GM21528 (cell line): ENCODE measurements around the gene GHDC.
A peak's percentile ranks its signal among the peaks of the same experiment; 100 is the strongest.

Experiments used
- ATAC-seq: cut with Tn5 transposase; IDR thresholded peaks from one replicate; pipeline ENCODE4 v1.9.1; 2021; ENCODE audit warnings: mild to moderate bottlenecking, moderate library complexity; ENCODE audit not compliant: unreplicated experiment, low FRiP score

The GHDC gene

GRCh38 chr17:42184713-42185620, 9.3 kb downstream of the GHDC start, which contains the start of gene HCRT:
Gene HCRT, minus strand, starts transcription at chr17:42185452. Its CDS starts 87 bp downstream, at chr17:42185365.
- ATAC-seq, result no peak

- peak; percentile 49 for ATAC-seq
Measured at GRCh38 chr17:42183741-42184711, 10.3 kb downstream of the GHDC start.

- ATAC-seq, result no peak
Measured at GRCh38 chr17:42182927-42183734, 11.2 kb downstream of the GHDC start.

- ATAC-seq, result no peak
Measured at GRCh38 chr17:42181851-42182207, 12.5 kb downstream of the GHDC start.

GRCh38 chr17:42180922-42181850, 13.1 kb downstream of the GHDC start, which contains the start of gene KCNH4:
Gene KCNH4, minus strand, starts transcription at chr17:42181142. Its CDS starts 197 bp downstream, at chr17:42180945.
- ATAC-seq, result peak; percentile 52

DNA sequence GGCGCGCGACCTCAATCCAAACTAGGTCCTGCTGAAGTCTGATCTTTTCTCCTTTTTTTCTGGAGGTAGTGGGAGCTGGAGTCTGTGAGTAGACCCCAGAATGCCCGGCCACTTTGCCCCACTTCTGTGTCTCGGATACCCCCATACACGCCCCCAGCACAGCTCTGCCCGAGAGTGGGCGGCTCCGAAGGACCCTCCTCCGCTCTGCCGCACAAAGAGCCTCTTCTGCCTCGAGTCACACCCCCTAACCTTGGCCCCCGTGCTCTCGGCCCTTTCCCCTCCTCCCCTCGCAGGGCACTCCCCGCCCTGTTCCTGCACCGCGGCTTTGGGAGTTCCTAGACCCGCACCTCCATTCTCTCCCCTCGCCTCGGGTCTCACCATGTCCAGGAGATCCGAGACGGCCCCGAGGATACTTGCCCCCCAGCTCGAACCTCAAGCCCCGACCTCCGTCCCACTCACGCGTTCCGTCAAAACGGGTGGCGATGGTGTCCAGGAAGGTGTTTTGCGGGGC, 13.8 kb downstream of the GHDC start:
- ATAC-seq, result no peak

DNA sequence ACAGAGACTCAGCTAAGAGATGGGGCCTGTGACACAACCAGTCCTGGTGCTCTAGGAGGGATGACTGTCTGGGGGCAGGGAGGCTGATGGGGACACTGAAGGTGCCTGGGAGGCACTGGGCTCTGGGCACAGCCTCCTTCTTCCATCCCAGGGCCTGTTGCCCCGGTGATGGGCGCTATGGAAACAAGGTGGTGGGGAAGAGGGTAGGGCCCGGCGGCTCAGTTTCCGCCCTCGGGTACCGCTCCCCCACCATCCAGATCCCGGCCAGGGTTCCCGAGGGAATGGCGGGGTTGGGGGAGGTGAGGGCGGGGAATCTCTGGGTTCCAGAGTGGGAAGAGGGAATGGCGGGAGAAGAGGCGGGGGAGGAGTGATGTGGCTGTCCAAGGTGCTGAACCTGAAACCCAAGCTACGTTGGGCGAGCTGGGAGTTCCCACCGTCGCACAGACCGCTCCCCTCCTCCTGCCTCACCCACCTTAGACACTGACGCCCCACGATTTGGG, 14.3 kb downstream of the GHDC start:
- no peak for ATAC-seq

GRCh38 chr17:42179335-42179734, 15.0 kb downstream of the GHDC start:
- no peak for ATAC-seq

DNA sequence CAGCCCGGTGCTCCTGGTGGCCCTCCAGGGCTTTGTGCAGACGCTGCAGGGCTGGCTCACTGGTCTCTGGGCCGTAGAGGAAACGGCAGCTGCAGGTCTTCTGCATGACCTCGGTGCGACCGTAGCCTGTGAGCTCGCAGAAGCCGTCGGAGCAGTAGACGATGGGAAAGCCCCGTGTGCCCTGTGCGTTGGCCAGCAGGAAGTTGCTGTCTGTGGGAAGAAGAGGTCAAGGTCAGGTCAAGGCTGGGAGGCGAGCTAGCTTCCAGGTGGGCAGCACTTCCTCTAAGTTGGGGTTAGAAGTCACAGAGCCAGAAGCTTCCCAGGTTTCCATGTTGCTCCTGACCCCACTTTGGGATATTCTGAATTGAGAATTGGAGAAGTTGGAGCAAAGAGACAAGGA, 15.5 kb downstream of the GHDC start:
- no peak for ATAC-seq

DNA sequence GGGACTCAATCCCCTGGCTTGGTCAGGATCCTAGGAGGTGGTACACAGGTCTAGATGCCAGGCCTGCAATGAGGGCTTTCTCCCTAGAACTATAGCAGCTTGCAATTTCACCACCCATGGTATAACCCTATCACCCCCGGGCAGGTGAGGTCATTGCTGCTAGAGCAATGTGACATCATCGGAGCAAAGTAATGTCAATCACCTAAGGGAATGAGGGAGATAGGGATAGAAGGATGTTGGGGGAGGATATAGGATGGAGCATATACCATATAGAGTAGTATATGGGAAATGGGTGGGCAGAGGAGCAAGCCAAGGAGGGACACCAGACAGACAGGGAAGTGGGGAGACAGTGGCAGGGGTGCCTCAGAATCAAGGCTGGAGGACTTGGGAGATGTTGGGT, 16.6 kb downstream of the GHDC start:
- ATAC-seq, result no peak

DNA sequence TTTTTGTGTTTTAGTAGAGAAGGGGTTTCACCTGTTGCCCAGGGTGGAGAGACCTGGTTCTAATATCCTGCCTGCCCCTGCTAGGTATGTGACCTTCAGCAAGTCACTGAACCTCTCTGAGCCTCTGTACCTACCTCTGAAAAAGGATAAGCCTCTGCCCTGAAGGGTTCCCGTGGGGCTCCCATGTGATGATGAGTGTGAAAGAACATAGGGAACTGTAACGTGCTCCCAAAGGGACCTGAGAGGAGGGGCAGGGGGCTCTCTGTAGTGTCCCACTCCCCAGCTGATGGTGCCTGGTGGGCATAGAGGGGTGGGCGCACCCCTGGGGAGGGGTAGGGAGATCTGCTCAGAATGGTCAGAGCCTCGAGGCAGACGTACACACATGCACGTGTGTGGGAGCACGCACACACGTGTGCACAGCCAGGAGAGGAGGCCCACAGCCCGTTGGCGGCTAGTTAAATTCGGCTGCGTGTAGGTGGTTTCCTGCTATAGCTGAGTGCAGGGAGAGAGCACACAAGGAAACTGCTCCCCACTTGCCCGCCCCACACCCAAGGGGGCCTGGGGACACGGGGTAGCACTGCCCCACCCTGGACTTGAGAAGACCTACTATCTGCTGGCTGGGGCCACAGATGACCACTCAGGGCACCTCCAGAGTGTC, 20.0 kb downstream of the GHDC start:
- ATAC-seq, result no peak

DNA sequence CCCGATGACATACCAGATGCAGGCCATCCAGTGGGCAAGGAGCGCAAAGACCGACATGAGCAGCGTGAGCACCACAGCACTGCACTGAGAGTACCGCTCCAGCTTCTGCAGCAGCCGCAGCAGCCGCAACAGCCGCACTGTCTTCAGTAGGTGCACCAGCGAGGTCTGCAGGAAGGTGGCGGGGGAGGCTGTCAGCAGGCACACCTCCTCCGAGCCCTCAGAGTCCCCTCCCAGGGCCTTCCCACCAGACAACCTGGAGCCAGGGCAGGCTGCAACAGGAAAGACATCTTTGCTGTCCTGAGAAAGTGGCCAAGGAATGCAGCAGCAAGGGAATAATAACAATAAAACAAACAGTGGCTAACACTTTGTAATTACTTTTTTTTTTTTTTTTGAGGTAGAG, 22.5 kb downstream of the GHDC start:
- ATAC-seq, result no peak

DNA sequence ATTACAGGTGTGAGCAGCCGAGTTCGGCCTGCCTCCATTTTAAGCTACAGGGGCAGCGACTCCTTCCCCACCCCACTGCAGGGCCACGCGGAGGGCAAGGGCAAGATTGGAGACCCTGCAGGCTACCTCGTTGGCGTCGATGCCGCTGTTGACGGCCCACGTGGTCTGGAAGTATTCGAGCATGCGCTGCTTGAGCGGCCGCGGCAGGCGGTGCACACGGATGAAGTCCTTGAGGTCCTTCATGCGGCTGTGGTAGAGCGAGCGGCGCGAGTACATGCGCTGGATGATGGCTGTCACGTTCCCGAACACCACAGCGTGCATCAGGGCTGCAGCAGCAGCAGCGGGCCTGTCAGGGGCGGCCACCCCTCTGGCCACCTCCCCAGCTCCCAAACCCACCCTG, 24.9 kb downstream of the GHDC start:
- ATAC-seq, result no peak

DNA sequence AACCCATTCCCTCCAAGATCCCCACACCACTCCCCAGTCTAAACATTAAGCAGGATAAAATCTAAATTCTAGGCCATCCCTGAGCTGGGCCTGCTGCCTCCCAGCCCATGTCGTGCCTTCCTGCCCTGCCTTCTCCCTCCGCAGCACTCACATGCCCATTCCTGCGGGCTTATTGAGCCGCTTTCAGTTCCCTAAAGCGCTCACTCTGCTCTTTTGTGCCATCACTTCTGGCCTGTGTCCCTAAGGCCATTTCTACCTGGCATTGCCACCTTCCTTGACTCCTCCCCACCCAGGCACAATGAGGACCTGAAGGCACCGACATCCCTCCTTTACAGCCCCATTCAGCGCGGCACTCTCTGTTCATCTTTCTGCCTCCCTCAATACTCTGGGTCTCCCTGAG, 26.5 kb downstream of the GHDC start:
- ATAC-seq, result no peak

DNA sequence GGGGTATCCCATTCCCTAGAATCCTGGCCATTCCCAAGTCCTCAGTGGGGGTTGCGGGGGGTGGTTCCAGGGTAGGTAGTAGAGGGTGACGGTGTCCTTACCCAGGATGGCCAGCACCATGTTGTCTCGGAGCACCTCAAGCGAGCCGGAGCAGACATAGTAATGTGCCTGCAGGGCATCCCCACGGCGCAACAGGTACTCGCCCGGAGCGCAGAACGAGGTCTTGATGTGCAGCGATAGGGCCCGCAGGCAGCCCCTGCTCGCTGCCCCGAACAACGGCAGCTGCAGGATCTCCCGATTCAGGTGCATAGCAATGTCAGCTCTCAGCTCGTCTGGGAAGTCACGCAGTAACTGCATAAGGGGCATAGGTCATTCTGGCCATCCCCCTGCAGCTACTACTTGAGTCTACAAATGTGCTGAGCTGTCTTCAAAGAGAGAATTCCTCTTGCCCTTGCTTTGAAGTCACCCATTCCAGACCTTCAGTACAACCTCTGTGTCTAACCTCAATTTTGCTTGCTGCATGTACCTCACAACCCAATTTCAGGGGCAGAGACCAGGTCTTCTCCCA, 28.0 kb downstream of the GHDC start:
- no peak for ATAC-seq

- ATAC-seq, result no peak
Measured at GRCh38 chr17:42165751-42166150, 28.5 kb downstream of the GHDC start.

DNA sequence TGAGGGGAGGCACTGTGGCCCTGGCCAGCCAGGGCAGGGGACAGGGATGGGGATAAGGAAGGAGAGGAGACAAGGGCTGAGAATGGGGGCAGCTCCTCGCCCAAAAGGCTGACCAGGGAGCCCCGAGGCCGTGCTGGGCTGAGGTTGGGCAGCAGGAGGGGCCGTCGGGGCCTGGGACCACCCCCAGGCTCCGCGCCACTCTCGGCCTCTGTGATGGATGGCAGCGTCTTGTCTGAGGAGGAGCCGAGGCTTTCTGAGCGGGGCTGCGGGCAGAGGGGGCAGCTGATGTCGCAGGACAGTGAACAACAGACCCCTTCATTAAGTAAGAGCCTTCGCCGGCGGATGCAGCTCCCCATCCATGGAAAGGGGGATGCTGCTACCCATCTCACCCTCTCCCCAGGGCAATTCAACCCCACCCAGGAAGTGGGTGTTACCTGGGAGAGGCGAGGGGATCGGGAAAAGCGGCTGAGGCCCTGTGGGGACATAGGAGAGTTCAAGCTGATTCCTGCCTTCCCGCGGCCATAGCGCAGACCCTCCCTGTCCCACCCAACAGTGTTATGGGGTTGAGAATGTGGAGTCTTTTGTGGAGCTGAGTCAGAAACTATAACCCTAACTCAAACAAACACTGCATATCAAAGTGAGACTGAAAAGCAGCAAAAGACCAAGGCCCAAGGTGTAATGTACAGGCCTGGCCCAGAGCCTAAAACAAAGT, 30.4 kb downstream of the GHDC start:
- no peak for ATAC-seq
